Loucy (cell line): ENCODE data around the gene PMM1.

ENCODE experiments used
- CTCF ChIP-seq: fragments of 200-600 bp; sonication (generic); conservative IDR thresholded peaks from 2 replicates; pipeline ENCODE4 v1.5.1; 2014; ENCODE audit warnings: mild to moderate bottlenecking, antibody characterized with exemption, low read length
- EZH2phosphoT487 ChIP-seq: fragments of 200-600 bp; IDR thresholded peaks from 2 replicates; pipeline ENCODE4 v1.6.1; 2018; ENCODE audit warnings: antibody characterized with exemption, mild to moderate bottlenecking, moderate library complexity, borderline replicate concordance

- no peak for TF ChIP-seq CTCF
- no peak for TF ChIP-seq EZH2phosphoT487
Observed at GRCh38 chr22:41544671-41545476, 44.8 kb downstream of the PMM1 start.
